HG02759 (cell line): ENCODE measurements around the gene BRAT1.
"Not testable (repeated sequence)": the region's sequence is repeated elsewhere in the genome, so short reads cannot be mapped to it uniquely, and the experiment has no call there.

Experiments
- ATAC-seq: cut with Tn5 transposase; IDR thresholded peaks from one replicate; pipeline ENCODE4 v1.9.1; 2021; ENCODE audit warnings: mild to moderate bottlenecking, moderate library complexity; ENCODE audit not compliant: unreplicated experiment

Gene BRAT1

GRCh38 chr7:2555121-2556052, at the start of gene BRAT1:
Gene BRAT1, minus strand, starts transcription at chr7:2555524. Its CDS starts 1,093 bp downstream, at chr7:2554431.
- peak; percentile 75 for ATAC-seq

GRCh38 chr7:2604608-2605174, 49.4 kb upstream of the BRAT1 start:
- ATAC-seq, result no peak

- no peak for ATAC-seq
Measured at GRCh38 chr7:2603044-2603965, 48.0 kb upstream of the BRAT1 start.

- no peak for ATAC-seq
Measured at GRCh38 chr7:2602406-2603043, 47.2 kb upstream of the BRAT1 start.

GRCh38 chr7:2601907-2602306, 46.6 kb upstream of the BRAT1 start:
- no peak for ATAC-seq

GRCh38 chr7:2601065-2601464, 45.7 kb upstream of the BRAT1 start:
- ATAC-seq, result no peak

- no peak for ATAC-seq
Measured at GRCh38 chr7:2598154-2598823, 43.0 kb upstream of the BRAT1 start.

- no peak for ATAC-seq
Measured at GRCh38 chr7:2597273-2597640, 41.9 kb upstream of the BRAT1 start.

GRCh38 chr7:2596464-2597272, 41.3 kb upstream of the BRAT1 start:
- ATAC-seq, result no peak

GRCh38 chr7:2595258-2595860, 40.0 kb upstream of the BRAT1 start:
- ATAC-seq, result no peak

- no peak for ATAC-seq
Measured at GRCh38 chr7:2594599-2594998, 39.3 kb upstream of the BRAT1 start.

GRCh38 chr7:2593036-2593727, 37.9 kb upstream of the BRAT1 start:
- no peak for ATAC-seq

- no peak for ATAC-seq
Measured at GRCh38 chr7:2592375-2592865, 37.1 kb upstream of the BRAT1 start.

GRCh38 chr7:2589941-2590340, 34.6 kb upstream of the BRAT1 start:
- not testable (repeated sequence) for ATAC-seq

GRCh38 chr7:2589341-2589740, 34.0 kb upstream of the BRAT1 start:
- no peak for ATAC-seq

- ATAC-seq, result no peak
Measured at GRCh38 chr7:2587778-2588177, 32.5 kb upstream of the BRAT1 start.

GRCh38 chr7:2587134-2587533, 31.8 kb upstream of the BRAT1 start:
- ATAC-seq, result no peak

GRCh38 chr7:2586326-2587020, 31.1 kb upstream of the BRAT1 start:
- no peak for ATAC-seq
